ENCODE data around the gene FAM163B.
"Not testable (repeated sequence)": the region's sequence is repeated elsewhere in the genome, so short reads cannot be mapped to it uniquely, and the experiment has no call there.

Gene FAM163B

DNA sequence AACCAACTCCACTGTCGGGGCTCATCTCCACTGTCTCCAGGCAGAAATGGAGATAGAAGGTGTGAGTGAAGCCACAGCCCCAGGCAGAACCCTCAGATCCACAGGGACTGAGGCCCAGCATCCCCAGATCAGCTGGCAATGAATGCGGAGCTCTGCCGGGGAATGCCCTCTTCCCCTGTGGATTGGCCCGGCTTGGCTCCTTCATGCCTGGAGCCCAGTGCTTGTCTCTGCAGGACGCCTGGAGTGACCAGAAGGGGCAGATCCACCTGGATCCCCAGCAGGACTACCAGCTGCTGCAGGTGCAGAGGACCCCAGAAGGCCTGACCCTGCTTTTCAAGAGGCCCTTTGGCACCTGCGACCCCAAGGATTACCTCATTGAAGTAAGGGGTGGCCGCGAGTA, 30.4 kb upstream of the FAM163B start:
- DNase-seq (ENCODE audit: low read depth in 2 of 2): no peak

DNA sequence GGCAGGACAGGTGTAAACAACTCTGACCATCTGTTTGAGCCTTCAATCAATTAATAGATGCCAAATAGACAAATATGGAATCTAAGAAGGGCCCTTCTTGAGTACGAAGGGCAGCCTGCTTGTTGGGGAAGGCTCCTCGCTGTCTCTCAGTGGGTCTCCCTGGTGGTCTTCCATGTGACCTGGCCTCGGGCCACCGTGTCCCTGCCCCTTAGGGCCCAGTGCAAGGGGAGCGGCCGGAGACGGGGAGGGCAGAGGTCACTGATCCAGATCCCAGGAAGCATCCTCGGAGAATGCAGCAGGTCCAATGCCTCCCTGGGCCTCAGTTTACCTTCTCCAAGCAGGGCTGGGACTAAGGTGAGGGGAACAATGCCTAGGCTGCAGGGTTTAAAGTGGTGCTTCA, 29.5 kb upstream of the FAM163B start:
- DNase-seq (ENCODE audit: low read depth in 2 of 2): no peak

DNA sequence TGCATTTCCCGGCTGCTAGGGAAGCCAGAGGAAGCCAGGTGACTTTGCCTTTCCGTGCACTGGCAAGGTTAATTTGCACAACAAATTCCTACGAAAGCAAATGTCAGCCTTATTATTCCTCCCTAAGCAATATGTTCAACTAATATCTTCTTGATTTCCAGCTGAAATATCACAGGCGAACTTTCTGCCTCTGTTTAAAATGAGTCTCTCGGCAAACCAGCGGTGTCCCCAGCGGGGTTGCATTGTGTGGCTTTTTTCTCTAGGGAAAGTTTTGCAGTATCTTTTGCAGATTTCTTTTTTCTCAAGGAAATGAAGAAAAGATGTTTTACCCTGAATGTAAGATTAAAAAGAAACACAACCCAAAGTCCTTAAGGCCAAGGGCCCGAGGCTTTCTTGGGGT, 28.9 kb upstream of the FAM163B start:
- no peak for DNase-seq (ENCODE audit: low read depth in 2 of 2)

DNA sequence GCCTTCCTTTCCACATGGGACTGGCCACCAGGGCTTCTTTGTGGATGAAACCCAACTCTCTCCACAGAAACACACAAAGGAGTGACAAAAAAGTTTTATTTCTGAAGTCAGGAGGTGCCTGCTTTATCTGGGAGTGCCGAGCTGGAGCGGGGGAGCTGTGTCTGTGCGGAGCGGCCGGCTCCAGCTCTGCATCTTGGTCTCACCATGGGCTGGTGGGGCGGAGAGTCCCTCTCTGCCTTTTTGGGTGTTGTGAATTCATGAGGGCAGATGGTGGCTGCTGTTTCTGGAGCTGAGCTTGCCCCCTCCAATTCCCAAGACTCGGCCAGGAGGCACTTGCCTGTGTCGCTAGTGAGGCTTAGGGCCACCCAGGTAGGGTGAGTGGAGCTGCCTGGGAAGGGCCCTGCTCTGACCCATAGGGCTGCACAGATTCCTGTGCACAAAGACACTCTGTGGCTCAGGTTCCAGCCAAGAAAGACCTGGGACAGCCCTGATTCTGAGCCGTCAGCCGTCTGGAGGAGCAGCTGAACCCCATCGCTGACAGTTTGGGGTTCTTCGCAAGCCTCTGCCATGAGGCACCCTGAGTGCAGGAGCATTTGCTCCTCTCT, 28.4 kb upstream of the FAM163B start:
- no peak for DNase-seq (ENCODE audit: low read depth in 2 of 2)

DNA sequence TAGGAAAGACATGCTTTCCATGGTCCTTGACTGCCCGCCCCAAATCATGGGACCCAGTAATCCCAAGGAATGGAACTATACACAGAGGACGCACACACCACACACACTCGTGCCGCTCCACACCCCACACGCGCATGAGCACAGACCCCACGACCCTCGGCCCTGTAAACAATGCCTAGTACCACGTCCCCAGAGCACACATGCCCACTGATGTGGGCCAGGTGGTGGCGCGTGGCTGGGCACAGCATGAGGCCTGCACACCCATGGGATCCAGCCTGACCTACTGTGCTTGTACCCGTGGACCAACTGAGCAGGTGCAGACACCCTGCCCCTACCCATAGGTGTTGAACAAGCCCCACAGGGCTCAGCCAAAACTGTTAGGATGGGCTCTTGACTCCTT, 27.7 kb upstream of the FAM163B start:
- no peak for DNase-seq (ENCODE audit: low read depth in 2 of 2)

DNA sequence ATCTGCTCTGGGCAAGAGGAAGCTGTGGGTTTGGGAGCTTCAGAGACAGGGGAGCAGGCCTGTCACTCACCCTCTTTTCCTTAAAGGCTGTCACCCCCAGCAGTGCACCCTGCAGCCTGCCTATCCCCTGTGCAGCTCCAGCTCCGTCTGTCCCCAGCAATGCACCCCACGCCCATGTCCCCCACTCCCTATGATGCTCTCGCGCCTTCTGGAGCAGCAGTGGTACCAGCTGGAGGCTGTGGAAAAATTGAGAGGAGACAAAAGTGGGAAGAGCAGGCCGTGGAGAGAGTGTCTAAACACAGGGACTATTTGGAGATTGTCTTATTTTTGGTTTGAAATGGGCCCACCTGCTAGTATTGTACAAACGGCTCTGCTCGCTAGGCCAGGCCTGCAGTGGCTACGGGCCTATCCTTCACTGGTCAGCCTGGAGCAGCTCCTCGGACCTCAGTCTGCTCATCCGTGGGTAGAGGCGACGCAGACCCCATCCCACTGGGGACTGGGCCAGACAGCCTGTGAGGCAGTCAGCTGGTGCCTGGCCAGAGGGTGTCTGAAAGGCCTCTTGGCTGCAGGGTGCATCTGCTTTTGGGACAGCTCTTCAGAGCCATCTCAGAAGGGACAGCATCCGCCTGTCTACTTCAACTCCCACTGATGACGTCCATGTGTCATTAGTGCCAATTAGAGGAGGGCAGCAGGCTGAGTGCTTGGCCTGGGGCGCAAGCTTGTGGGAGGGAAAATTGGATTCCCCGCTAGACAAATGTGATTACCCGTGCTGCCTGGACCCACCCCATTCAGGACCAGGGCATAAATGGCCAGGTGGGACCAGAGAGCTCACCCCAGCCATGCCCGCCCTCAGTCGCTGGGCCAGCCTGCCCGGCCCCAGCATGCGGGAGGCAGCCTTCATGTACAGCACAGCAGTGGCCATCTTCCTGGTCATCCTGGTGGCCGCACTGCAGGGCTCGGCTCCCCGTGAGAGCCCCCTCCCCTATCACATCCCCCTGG, 26.6 kb upstream of the FAM163B start, which contains the start of gene DBH:
Gene DBH, plus strand, starts transcription at position 831 of the 999 bp plus-strand sequence. Its CDS starts 9 bp downstream, at position 840.
- no peak for DNase-seq (ENCODE audit: low read depth in 2 of 2)

DNA sequence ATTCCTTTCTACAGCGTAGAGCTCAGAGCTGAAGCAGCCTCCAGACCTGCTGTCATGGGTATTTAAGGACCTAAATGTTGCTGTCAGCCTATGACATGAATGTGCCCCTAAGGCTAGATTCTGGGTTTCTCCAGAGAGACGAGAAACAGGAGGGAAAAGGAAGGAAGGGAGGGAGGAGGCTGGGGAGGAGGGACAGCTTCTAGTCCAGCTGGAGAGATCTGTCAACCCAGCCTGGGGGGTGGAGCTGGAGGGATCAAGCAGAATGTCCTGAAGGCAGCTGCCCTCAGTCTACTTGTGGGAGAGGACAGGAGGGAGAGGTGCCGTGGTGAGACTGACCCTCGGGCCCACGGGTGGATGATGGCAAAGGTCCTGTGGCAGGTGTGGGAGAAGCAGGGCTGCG, 25.9 kb upstream of the FAM163B start:
- no peak for DNase-seq (ENCODE audit: low read depth in 2 of 2)

DNA sequence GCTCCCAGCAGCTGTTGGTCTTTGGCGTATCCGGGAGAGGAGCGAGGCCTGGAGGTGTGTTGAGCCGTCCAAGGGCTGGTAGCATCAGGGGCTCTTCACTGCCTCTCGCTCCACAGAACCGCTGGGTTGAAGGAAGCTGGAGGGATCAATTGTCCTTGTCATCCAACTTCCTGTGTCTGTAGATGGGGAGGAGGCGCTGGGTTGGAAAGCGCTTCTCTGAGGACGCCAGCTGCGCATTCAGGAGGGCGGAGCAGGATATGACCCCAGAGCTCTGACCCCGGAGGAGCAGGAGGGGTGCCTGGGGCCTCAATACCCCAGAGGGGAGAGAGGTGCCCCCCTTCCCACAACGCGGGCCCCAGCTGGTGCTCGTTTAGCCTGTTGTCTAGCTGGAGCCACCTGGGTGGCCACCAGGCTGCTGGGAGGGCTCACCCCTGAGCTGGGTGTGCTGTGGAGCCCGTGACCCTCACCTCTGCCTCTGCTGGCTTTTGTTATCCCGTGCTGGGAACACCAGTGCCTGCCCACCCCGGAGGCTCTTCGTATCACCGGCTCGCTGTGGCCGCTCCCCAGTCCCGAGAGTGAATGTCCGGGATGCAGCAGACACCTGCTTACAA, 25.0 kb upstream of the FAM163B start:
- no peak for DNase-seq (ENCODE audit: low read depth in 2 of 2)

DNA sequence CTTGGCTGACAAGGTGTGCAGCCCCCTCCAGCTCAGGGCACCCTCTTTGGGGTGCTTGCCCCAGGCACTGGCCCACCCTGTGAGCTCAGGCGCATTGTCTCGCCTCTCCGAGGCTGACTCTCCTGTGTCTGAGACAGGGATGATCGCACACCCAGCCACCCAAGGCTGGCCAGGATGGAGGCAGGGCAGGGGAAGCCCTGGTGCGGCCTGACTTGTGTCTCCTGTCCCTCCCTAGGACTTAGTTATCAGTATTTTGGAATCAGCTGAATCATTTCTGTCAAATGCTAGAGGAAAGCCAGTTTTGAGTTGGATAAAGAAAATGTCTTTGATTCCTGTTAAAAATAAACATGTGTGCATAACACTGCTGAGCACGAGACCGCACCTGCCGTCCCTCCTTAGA, 24.5 kb upstream of the FAM163B start:
- DNase-seq (ENCODE audit: low read depth in 2 of 2): no peak

DNA sequence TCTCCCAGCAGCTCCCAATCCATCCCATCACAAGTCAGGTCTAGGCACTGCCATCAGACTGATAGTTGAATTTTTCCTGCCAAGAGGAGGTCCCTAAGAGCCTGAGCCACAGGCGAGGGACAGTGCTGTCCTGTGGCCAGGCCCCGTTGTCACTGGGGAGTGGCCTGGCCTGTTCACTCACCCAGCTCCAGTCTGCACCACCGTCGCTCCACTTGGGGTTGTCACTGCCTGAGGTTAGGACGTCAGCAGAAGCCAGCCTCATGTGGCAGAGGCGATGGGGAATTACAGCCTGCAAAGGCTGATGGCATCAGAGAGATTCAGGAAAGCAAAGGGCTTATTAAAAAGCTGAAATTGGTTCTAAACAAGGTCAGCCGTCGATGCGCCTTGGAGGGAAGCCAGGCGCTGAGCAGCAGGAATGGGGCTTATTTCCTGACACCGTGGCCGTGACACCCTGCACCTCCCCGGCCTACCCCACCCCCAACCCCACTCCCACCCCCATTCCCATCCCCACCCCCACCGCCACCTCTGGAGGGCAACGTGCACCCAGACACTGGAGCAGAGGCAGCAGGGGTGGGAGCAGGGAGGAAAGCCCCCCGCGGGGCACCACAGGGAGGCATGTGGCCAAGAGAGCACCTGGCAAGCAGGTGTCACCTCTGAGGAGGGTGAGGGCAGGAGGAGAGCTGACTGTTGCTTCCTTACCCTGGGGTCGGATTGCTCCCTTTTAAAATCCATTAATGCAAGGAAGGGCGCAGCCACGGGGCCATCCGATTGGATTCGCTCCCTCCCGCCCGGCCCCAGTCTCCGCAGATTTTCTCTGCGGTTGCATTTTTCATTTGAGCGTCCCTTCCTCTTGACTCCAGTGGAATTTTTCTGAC, 23.9 kb upstream of the FAM163B start:
- no peak for DNase-seq (ENCODE audit: low read depth in 2 of 2)

DNA sequence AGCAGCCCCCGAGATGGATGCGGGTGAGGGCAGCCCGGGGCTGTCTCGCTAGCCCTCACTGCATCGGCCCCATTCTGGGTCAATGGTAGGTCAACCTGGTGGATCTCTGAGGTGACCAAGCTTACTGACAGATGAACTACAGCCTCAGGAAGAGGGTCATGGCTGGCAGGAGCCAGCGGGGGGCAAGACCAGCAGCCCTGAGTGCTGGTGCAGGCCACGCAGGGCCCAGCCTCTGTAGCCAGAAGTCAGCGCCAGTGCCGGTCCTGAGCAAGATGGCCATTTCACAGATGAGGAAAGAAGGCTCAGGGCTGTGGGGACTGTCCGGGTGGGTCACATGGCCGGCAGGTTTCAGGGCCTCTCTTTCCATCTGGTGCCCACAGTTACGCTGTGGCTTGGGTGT, 21.9 kb upstream of the FAM163B start:
- DNase-seq (ENCODE audit: low read depth in 2 of 2): no peak

DNA sequence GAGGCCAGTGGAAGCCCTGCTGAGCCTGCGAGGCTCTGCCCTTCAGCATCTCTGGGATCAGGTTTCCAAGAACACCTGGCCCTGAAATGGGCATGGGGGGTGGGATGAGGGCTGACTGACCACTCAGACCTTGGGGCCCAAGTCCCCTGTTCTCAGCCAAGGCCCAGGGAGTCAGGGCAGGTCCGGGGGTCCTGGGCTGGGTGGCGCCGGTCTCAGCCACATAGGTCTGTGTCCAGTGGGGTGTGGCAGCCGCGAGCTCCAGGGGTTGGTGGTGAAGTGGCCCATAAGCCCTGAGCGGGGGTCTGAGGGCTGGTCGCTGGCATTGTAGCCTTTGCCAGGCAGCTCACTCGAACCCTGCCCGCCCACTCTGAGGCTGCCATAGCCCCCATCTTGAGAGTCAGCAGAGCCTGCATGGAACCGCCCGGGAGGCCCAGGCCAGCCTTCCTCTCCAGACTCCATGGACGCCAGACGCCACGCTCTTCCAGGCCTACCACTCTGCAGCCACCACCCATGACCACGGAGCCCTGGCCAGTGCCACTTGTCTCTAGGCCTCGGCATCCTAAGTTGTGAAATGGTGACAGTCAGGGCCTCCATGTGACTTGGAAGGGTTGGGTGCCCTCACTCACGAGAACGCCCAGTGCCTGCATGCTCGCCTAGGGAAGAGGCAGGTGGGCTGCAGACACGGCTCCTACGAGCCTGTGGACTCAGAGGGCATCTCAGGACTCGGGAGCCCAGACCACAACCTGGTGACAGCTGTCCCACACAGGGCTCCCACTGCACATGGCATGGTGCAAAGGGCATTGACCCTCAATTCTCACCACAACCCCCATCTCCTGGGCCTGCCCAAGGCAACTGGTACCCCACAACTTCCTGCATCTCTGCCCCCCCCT, 20.3 kb upstream of the FAM163B start:
- DNase-seq (ENCODE audit: low read depth in 2 of 2): no peak

DNA sequence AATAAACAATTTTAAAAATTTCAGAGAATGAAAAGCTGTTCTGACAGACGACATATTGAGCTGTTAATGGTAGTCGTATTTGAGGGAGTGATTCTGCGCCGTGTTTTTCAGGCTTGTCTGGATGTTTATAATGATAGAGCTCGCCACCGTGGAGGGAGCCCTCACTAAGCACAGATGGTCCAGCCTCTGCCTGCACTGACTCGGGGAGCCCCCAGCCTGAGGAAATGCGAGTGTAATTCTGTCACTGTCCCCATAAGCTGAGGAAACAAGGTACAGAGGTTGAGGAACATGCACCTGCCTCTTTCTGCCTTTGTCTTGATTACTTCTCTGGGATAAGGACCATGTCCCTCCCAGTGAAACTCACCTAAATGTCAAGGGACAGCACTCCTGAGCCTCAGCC, 19.6 kb upstream of the FAM163B start:
- DNase-seq (ENCODE audit: low read depth in 2 of 2): no peak

DNA sequence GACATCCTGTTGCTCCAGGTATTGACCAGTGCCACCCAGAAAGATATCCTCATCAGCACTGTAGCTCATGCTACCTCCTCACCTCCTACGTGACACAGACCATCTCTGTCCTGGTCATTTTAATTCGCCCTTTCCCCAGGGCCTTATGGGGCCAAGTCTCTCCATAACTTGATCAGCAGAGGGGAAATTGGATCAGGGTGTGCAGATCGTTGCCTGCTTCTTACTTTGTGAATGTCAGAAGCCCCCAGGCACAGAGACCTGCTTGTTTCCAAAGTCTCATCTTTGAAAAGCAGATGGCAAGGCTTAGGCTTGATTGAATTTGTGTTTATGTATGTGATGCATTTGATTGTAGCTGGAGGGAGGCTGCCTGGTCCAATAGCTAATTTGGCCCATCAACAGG, 18.2 kb upstream of the FAM163B start:
- no peak for DNase-seq (ENCODE audit: low read depth in 2 of 2)

DNA sequence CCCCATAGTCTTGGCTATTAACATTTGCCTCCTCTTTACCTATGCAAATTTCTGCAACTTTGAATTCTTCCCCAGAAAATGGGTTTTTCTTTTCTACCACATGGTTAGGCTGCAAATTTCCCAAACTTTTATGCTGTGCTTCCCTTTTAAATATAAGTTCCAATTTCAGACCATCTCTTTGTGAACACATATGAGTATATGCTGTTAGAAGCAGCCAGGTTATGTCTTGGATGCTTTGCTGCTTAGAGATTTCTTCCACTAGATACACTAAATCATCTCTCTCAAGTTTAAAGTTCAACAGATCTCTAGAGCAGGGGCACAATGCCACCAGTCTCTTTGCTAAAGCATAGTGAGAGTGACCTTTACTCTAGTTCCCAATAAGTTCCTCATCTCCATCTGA, 16.8 kb upstream of the FAM163B start:
- DNase-seq (ENCODE audit: low read depth in 2 of 2): not testable (repeated sequence)

DNA sequence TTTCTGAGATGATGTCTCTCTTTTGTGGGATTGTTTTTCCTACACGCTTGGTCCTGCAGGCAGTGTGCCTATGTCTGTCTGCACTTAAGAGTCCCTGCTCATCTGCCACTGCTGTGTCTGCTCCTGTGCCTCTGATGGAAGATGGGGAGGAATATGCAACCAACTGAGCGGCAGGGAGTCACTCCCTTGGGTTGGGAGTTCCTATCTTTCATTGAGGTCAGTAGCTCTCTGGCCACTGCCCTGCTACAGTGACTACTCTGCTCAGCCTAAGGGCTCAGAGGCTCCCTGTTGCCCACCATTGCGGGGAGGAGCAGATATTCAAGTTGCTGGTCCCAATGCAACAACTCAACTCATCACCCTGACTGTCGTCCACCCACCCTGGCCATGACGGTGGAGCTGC, 13.4 kb upstream of the FAM163B start:
- no peak for DNase-seq (ENCODE audit: low read depth in 2 of 2)

DNA sequence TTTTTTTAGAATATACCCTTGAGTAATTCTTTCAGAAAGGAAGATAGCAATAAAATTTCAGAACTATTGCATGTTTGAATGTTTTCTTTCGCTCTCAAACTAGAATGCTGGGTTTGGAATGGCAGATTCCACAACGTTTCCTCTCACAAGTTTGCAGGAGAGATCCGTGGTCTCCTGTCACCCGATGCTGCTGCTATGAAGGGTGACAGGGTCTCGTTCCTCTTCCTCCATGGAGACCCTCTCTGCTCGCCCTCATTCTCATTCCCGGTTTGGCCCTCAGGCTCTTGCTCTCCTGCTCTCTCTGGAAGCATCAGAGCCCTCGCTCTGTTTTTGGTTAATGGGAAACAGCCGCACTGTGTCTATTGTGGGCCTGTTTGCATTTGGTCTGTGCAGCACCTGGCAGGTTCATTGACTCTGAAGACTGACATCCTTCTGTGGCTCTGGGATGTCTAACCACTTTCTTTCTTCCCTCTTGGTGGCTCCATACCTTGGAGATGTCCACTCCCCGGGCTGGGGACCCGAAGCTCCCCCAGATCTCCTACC, 12.6 kb upstream of the FAM163B start:
- DNase-seq (ENCODE audit: low read depth in 2 of 2): no peak

DNA sequence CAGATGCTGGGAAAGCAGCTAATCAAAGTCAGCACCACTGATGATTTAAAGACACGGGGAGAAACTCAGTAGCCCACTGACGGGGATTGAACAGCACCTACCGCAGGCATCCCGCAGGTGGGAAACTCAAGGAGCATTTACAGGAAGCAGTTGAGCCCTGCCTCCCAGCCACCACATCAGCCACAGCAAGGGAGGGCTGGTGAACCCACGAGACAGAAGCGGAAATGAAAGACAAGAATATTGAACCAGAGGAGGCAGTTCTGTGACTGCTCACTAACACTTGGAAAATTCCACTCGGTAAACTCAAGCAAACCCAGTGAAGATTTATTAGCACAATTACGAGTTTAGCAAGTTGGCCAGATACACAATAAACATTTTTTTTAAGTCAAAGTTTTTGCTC, 10.6 kb upstream of the FAM163B start:
- peak; percentile 25 to 30 for DNase-seq (ENCODE audit: low read depth in 2 of 2)

DNA sequence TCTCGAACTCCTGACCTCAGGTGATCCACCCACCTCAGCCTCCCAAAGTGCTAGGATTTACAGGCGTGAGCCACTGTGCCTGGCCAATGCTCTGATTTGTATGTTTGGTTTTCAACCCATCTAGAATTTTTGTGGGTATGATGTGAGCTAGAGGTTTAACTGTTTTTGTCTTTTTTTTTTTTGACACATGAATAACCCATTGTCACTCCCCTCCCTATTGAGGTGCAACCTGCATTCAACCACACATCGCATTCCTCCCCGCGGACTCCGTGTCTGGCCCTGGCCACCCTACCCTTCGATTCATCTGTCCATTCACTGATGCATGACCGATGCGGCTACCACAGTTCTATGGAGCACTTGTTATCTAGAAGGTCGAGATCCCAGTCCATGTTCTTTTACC, 9.5 kb upstream of the FAM163B start:
- DNase-seq (ENCODE audit: low read depth in 2 of 2): no peak

DNA sequence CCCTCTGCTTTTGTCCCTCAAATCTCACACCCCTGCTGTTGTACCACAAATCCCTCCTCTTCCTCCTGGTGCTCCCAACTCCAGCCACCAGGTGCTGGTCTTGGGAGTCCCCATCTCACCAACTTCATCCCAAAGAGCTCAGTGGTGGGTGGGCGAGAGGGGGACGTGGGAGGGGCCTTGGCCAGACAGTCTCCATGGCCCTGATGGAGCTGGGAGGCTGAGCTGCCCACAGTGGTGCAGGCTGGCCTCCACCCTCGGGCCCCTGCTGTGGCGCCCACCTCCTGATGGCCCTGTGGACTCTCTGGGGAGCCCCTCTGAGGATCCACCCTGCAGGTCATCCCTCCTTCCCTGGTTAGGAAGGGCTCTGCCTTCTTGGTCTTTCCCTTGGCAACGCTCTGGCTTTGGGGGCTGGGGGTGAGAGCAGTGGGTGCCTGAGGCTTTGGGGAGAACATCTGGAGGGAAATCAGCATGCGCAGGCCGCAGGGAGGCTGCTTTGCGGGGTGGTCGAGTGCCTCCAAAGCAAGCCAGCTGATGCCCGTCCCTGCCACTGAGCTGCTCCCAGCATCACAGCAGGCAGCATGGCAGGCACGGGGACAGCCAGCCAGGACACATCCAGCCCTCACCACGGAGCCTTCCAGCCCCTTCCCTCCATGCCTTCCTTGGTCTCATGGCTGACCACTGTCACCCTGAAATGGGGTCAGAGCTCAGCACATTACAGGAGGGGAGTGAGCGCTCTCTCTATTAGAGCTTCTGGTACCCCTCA, 7.6 kb upstream of the FAM163B start:
- no peak for DNase-seq (ENCODE audit: low read depth in 2 of 2)
